GM18867 (cell line): ENCODE data around the gene KCNQ4.

ENCODE experiments used
- ATAC-seq: cut with Tn5 transposase; IDR thresholded peaks from one replicate; pipeline ENCODE4 v1.9.1; 2021; ENCODE audit warnings: mild to moderate bottlenecking, moderate library complexity; ENCODE audit not compliant: unreplicated experiment

Gene KCNQ4

DNA sequence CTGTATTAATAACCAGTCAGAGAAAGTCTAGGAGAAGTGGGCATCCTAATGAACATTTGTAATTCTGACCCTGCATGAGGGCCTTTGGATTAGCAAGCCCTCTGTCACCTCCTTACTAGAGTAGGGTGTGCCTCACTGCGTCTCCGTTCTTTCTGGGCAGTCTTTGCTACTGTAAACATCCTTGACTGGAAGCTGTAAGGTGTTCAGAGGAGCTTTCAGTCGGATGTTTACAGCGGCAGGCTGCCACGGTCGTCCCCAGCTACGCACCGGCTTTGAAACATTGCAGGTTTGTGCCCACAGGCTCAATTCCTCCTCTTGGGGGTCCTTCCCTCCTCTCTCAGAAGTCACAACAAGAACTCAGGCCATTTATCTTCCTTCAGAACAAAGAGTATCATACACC, 29.4 kb upstream of the KCNQ4 start:
- no peak for ATAC-seq

DNA sequence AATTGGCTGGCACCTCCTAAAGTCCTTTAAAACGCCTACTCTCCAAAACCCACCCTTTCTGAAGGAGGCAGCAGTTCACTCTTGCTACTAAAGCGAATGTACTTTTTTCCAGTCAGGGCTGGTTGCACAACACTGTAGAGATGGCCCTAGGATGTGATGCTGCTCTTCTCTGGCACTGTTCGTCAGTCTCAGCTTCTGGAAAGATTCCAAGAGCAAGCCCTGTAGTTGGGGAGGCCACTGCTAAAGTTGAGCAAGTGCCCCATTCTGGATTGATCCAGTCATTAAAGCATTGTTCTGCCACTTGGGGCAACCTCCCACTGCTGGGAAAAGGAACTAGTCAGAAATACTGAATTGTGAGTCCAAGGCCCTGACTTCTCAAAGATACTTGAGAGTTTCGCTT, 28.5 kb upstream of the KCNQ4 start:
- no peak for ATAC-seq

DNA sequence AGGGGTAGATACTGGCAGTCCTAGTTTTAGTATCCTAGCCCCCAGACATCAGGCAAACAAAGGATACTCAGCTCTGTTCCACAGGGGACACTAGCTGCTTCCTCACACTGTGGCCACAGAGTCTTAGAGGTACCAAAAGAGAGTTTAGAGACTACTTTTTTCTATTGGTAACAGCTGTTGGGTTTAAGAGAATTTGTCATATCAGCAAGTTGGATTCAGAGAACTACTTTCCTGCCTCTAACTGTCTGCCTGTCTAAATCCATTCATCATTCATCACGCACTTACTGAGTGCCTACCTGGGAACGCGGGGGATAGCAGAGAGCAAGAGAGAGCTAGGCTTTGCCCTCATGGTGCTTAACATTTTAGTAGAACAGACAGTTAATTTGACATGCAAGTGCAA, 27.1 kb upstream of the KCNQ4 start:
- ATAC-seq: no peak

DNA sequence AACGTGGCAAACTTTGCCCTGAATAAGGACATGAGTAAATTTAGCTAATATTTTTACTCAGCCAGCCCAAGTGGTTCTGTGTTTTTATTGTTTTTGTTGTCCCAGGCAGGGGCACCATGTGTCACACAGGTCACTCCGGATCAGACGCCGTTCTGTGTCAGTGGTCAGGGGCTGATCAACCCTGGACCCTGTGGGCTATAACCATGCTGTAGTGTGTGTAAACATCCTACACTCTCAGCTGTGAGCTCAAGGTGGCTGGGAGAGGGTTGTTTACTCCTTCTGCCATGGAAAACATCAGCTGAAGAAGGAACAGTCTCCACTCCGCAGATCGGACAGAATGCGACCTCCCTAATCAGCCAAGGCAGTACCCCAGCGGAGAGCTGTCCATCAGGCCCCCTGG, 26.5 kb upstream of the KCNQ4 start:
- no peak for ATAC-seq

DNA sequence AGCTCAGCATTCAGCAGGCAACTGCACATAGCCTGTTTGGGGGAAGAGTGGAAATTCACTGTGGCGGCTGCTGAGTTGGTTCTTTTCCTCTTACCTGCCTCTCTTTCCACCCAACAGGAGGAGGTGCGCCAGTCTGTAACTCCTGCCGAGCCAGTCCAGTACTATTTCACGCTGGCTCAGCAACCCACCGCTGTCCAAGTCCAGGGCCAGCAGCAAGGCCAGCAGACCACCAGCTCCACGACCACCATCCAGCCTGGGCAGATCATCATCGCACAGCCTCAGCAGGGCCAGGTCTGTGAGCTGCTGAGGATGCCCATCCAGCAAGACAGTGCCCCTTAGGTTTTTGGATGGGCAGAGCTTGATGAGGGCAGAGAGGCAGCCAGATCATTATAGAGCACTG, 25.6 kb upstream of the KCNQ4 start:
- no peak for ATAC-seq

DNA sequence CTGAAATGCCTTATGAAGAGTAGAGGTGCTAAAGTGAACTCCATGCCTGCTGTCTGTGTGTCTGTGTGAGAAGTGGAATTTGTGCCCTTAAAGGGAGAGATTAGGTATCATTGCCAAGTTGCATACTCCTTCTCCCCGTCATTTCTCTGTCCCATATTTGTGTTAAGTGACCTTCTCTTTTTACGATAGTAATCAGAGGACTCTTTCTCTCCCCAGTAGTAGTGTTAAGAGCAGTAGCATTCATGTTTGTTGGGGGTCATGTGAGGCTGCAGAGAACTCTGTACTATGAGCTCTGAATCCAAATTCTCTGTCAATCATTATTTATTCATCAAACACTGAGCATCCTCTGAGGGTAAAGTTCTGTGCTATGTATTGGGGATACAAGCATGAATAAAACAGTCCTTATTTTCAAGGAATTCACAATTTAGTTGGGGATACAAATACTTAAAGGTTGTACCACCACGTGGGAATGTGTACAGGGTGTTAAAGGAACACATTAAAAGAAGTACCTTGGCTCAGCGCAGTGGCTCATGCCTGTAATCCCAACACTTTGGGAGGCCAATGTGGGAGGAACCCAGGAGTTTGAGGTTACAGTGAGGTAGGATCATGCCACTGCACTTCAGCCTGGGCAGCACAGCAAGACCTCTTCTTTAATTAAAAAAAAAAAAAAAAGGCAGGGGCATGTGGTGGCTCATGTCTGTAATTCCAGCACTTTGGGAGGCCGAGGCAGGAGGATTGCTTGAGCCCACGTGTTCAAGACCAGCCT, 24.8 kb upstream of the KCNQ4 start:
- no peak for ATAC-seq

DNA sequence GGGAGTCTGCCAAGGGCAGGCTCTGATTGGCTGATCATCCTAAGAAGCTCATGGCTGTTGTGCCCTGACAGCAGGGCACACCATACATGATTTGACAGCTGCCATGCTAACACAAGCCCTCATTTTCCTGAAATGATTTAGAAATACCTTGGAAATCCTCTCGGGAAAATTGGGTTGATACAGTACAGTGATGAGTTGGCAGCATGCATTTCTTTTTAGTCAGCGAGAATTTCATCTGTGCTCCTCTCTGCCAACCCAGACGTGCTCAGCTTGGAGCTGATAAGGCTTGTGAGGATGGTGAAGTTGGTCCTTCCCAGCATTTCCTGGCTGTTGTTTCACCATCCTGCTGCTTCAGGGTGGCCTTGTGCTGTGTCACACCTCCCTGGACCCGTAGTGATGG, 22.6 kb upstream of the KCNQ4 start:
- no peak for ATAC-seq

DNA sequence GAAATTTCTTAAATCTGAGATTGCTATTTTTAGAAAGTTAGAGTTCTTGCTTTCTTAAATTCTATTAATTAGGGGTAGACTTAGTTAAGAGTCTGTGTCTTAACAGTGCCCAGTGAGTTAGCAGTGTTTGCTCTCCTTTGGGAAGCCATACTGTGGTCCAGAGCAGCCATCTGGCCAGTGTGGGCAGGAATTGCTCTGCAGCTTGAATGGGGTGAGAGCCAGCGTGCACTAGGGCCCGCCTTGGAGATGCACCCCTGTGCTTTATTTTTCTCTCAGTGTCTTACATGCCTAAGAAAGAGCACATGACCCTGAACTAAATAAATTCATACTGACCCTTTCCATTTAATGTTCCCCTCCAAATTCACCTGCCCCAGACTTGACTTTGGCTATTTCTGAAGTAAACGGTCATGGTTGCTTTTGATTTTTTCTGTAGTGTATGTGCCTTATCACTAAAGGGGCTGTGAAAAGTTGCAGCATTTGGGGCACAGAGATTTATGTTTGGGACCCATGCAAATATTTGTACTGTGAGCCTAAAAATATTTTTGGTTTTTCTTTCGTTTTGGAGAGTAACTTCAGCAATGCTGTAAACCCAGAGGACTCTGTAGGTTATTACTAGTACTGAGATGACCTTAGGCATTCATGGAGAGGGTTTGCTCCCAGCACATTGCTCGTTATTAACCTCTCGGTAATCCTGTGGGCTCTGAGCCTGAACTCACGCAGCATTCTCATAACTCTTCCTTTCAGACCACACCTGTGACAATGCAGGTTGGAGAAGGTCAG, 21.3 kb upstream of the KCNQ4 start:
- peak; percentile 62 for ATAC-seq

DNA sequence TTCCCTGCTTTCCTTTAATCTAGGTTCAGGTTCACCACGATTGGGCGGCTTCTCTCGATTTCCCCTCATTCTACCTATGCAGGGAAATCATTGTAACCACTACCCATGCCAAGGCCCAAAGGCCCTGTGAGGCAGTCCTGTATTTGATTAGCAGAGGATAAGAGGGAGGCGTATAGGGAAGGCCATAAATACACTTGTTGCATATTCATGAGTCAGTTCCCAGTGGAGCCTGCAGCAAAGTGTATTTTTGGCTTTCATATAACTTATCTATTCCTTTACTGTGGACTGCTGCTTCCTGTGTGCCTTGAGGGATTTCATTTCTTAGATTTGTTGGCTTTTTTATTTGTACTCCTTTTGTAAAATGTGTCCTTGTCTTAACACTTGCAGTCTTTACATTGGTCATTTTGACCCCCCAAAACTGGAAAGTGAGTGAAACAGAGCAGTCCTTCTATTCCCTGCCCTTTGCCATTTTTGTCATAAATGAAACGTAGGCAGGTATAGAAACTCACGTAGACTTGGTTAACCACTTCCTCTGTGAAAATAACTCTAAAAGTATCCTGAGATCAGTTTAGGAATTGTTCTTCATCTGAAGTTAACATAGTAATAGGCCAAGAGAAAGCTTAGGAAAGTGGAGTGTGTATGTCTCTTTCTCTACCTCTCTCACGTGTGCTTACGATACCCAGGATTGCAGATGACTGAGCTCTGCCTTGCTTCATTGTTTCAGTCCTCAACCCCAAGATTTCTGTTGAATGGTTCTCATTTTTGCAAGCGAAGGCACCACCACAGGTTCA, 19.6 kb upstream of the KCNQ4 start:
- ATAC-seq: no peak

DNA sequence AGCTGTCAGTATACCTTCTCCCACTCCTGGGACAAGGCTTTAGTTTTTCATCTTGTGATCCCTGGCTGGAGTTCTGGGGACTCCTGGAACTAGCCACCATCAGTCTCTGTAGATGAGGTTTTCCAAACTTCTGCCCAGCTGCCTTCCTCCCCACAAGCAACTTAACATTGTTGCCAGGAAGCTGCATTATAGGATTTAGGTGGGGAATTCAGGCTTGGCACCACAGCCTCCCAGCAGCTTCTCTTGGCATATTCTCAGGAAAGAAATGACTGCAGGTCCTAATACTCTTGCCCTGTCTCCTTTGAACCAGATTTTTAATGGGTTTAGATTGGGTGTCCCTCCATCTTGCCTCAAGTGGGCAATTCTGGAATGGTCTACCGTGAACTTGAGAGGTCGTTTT, 18.6 kb upstream of the KCNQ4 start:
- ATAC-seq: no peak

DNA sequence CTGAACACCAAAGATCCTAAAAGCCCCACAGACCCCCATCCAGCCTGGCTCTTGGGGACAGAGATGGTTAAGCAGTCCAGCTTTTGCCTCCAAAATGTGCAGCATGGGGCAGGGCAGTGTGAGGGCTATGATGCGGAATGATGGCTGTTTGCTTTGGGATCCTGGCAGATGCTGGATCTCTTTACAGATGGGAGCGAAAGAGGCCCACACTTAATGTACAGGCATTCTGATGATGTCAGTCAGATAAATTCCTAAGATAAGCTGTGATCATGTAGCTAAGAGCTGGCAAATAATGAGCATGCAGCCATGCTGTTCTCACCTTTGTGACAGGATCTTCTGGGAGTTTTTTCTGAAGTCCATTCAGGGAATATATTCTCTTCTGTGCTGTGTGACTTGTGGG, 17.6 kb upstream of the KCNQ4 start:
- ATAC-seq: no peak

DNA sequence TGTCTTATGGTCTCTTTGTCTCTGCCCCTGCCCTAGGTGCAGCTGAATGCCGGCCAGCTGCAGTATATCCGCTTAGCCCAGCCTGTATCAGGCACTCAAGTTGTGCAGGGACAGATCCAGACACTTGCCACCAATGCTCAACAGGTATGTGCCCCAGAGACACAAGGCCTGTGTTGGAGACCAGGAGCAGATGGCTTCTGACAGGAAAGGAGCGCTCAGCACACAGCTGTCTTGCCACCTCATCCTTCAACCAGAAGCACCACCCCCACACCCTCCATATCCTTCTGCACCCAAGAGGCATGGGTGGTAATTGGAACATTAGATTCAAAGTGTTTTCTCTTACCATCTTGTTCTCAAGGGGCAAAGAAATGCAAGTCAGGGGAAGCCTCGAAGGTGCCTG, 17.0 kb upstream of the KCNQ4 start:
- no peak for ATAC-seq

DNA sequence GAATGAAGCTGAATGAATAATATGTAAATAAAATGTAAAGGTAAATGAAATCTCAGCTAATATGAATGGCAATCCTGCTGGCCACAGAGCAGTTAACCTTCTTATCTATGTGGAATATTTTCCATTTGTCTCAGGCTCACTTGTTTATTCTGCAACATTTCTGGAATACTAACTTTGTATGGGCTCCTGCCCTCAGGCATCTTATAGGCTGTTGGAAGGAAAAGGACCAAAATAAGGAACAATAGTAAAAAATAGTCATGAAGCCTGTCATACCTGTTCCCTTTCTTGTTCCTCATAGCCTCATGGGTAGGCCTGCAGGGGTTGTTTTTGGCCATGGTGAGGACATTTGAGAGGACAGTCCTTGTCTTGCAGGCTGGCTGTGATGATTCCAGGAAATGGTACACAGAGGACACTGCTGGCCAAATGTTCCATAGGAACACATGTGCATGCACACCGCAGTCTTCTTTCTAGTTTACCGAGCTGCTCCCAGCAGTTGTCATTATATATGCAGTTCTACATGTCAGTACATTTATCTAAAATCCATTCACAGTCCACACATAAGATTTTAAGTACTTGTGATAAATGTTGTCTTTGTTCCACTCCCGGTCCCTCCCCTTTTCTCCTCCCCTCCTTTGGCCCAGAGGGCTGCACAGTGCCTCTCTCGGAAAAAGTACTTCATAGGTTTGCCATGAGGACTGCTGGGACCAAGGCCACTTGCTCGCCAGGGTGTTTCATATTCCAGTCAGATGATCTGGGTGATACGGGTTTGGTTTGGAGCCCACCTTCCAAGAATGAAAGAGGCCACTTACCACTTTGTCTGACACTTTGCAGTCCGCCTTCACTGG, 15.2 kb upstream of the KCNQ4 start:
- no peak for ATAC-seq

DNA sequence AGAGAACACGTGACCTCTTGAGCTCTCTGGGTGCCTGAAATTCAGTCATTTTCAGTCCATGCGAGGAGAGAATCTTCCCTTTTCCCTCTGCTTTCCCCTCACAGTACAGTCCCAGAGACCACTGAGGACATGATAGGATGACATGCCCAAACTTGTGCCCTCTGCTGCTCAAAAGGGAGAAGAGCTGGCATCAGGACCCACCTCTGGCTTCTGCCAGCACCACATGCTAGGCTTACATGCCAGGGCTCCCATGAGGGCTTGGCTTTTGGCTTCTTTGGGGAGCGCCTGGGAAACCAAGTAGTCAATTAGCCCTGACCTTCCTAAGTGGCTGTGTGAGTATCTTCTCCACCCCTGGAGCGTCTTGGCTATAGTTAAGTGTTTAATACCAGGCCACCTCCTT, 13.8 kb upstream of the KCNQ4 start:
- no peak for ATAC-seq

DNA sequence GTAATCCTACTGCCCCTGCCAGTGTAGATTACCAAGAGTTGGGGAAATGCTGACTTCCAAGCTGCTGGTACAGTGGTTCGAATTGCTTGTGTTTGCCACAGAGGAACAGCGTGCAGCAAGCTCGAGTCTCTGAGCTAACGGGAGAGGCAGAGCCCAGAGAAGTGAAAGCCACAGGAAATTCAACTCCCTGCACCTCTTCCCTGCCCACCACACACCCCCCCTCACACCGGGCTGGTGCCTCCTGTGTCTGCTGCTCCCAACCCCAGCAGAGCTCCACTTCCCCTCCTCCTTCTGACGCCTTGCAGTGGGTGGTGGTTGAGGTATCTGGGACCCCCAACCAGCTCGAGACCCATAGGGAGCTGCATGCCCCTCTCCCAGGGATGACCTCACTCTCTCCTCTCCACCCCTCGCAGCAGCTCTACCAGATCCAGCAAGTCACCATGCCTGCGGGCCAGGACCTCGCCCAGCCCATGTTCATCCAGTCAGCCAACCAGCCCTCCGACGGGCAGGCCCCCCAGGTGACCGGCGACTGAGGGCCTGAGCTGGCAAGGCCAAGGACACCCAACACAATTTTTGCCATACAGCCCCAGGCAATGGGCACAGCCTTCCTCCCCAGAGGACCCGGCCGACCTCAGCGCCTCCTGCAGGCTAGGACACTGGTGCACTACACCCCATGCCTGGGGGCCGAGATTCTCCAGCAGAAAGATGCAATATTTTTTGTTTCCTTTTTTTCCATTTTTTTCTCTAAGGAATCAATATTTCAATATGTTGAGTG, 13.1 kb upstream of the KCNQ4 start:
- no peak for ATAC-seq

DNA sequence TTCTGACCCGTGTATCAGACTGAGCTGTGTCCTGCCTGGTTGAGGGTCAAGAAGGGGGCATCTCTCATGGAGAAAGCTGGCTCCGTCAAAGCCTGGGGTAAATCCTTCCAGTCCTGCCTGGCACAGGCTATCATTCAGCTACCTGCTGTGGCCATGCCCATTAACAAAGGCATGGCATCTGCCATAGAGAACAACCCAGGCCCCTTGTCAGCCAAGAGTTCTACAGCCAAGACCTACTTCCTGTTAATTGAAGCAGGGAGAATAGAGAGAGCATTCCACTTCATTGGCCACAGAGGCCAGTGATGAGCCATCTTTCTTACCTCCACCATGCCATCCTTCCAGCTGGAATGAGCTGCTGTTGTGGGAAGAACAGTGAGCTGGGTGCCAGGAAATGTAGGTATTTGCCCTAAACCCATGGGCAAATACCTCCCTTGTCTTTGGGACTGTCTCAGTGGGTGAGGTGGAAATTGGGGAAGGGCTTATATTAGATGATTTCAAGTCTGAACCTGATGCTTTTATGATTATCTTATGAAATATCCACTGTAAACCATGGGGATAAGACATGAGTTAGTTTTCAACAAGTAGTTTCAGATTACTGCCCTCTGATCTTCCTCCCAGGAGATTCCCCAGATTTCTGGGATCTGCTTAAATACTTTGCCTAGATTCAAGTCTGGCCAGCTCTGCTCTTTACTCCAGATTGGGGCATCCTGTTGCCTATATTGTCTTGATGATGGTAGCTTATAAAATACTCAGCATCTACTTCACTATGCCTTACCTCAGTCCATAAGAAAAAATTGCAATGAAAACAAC, 11.2 kb upstream of the KCNQ4 start:
- no peak for ATAC-seq

DNA sequence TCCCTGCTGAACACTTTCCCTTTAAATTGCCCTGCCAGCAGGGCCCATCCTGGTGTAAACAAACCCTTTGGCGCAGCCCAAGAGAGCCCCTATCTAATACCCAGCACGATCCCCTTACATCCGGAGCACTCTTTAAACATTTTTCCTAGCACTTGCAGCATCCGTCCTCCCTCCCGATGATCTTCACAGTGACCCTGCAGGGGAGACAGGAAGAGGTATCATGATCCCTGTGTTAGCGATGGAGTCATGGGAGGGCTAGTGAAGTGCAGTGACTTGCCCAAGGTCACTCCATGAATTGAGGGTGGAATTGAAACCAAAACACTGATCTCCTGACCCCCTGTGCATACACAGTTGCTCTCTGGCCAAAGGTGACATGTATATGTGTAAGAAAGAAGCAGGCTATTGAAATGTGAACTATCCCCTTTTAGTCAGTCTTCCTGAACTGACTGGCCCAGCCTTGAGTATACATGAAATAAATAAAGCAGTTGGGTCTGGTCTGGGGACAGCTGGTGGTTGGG, 9.8 kb upstream of the KCNQ4 start:
- ATAC-seq: no peak

DNA sequence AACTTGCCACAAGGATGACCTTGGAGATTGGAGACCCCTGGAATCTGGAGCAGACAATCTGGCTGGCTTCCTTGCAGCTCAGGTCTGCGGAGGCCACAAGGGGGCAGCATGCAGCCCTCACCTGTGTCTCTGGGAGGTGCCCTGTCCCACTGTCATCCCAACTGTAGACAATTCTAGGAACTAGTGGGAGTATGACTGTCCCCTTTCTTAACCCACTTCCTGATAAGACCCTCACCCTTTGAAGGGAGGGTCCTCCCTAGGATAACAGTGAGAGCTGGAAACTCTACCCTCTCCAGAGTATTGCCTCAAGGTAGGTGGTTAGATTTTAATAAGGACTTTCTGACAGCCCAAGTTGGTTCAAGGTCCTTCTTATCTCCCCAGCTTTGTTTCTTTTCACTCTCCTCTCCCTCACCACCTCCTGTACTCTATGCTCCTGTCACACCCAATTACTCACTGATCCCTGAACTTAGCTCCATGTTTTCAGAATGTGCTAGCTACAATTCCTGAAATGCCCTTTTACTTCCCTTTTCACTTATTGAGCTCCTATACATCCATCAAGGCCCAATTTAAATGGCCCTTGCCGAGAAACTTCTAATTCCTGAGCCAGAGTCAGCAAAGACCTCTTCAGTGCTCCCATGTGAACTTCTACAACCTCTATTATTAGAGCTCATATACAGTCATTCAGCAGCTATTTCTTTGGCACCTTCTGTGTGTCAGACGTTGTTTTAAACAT, 9.2 kb upstream of the KCNQ4 start:
- ATAC-seq: no peak
